ENCODE results near the gene CRAMP1. TPM values are rescaled to one million over a fixed set of nuclear protein-coding genes. Genes with fewer than 3 reads are reported as not detected.

CRAMP1 gene
- total and polyA plus RNA-seq, 7 donors: 2.4 to 24.6 (median 6.4) TPM

GRCh38 chr16:1630450-1631213 lies 18.5 kb downstream of the CRAMP1 start:
- no peaks in the 10 kb centered on the region for H3K4me1 ChIP-seq
- no peak overlapping the region for H3K27ac ChIP-seq
- no peaks in the 10 kb centered on the region for H3K9me3 ChIP-seq
- WGBS, 2 donors: 94 to 95% methylated on average over 20 of the region's 20 CpGs
- no peak for DNase-seq
- peaks cover 17 to 83% (median 41%) of the 10 kb centered on the region in 4 donors for H3K36me3 ChIP-seq
- intact Hi-C loops (cut with DNase I): no loop called here
- H3K4me3 ChIP-seq: no peak overlapping the region
- H3K27me3 ChIP-seq: no peaks in the 10 kb centered on the region
- TF ChIP-seq POLR2AphosphoS5 (IDR thresholded peaks at IDR 0.05): no peak
- TF ChIP-seq, protein P1, sequence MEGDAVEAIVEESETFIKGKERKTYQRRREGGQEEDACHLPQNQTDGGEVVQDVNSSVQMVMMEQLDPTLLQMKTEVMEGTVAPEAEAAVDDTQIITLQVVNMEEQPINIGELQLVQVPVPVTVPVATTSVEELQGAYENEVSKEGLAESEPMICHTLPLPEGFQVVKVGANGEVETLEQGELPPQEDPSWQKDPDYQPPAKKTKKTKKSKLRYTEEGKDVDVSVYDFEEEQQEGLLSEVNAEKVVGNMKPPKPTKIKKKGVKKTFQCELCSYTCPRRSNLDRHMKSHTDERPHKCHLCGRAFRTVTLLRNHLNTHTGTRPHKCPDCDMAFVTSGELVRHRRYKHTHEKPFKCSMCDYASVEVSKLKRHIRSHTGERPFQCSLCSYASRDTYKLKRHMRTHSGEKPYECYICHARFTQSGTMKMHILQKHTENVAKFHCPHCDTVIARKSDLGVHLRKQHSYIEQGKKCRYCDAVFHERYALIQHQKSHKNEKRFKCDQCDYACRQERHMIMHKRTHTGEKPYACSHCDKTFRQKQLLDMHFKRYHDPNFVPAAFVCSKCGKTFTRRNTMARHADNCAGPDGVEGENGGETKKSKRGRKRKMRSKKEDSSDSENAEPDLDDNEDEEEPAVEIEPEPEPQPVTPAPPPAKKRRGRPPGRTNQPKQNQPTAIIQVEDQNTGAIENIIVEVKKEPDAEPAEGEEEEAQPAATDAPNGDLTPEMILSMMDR (IDR thresholded peaks at IDR 0.05): no peak
- no peak for TF ChIP-seq EP300 (IDR thresholded peaks at IDR 0.05)
- TF ChIP-seq POLR2A (IDR thresholded peaks at IDR 0.05): no peak

- no peak overlapping the region for H3K4me3 ChIP-seq
- WGBS, 2 donors: 93 to 94% methylated on average over 9 of the region's 9 CpGs
- DNase-seq: no peak
- TF ChIP-seq, protein P1 (IDR thresholded peaks at IDR 0.05): no peak
- TF ChIP-seq EP300 (IDR thresholded peaks at IDR 0.05) (no peak), POLR2A (IDR thresholded peaks at IDR 0.05) (no peak), POLR2AphosphoS5 (IDR thresholded peaks at IDR 0.05) (no peak)
- no peaks in the 10 kb centered on the region for H3K4me1 ChIP-seq
- no peaks in the 10 kb centered on the region for H3K9me3 ChIP-seq
- H3K27ac ChIP-seq: no peak overlapping the region
- intact Hi-C loops (cut with DNase I): no loop called here
- no peaks in the 10 kb centered on the region for H3K27me3 ChIP-seq
- peaks cover 13 to 83% (median 41%) of the 10 kb centered on the region in 4 donors for H3K36me3 ChIP-seq
Measured at GRCh38 chr16:1631230-1631629, 19.1 kb downstream of the CRAMP1 start.

DNA sequence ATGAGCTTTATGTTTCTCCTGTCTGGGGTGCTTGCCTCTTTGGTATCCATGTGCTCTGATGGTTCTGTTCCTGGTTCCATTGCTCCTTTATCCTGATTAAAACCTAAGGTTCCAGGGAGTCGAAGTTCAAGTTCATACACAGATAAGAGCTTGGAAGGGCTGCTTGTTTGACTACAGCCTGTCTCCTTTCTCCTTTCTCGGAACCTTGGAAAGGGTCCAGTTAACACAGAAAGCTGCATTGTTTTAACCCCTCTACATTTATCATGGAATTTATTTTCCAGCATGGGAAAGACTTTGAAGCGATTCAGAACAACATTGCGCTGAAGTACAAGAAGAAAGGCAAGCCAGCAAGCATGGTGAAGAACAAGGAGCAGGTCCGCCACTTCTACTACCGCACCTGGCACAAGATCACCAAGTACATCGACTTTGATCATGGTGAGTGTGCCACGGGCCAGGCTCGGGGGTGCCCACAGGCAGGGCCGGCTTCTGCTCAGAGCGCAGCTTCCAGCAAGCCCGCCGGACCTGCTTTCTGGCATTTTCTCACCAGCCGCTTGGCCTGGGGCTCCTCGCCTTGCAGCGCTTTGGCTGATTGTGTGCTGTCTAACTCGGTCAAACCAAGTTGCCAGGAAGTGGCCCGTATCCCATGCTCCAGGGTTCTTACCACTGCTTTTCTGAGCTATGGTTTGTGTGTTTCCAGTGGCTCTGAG lies 19.9 kb downstream of the CRAMP1 start:
- no peaks in the 10 kb centered on the region for H3K4me1 ChIP-seq
- H3K27me3 ChIP-seq: no peaks in the 10 kb centered on the region
- peaks cover 5 to 83% (median 36%) of the 10 kb centered on the region in 4 donors for H3K36me3 ChIP-seq
- 90 to 94% methylated on average over 18 of the region's 18 CpGs for WGBS, 2 donors
- no peak overlapping the region for H3K4me3 ChIP-seq
- TF ChIP-seq POLR2A (IDR thresholded peaks at IDR 0.05) (no peak), POLR2AphosphoS5 (IDR thresholded peaks at IDR 0.05) (no peak), EP300 (IDR thresholded peaks at IDR 0.05) (no peak)
- TF ChIP-seq, protein P1 (IDR thresholded peaks at IDR 0.05): no peak
- no peaks in the 10 kb centered on the region for H3K9me3 ChIP-seq
- intact Hi-C loops (cut with DNase I): no loop called here
- no peak for DNase-seq
- H3K27ac ChIP-seq: no peak overlapping the region

- Histone ChIP-seq H3K27me3 (no peaks in the 10 kb centered on the region), H3K4me1 (no peaks in the 10 kb centered on the region), H3K36me3 (peaks cover 0 to 83% (median 35%) of the 10 kb centered on the region in 4 donors), H3K9me3 (no peaks in the 10 kb centered on the region), H3K27ac (no peak overlapping the region), H3K4me3 (no peak overlapping the region)
- TF ChIP-seq EP300 (IDR thresholded peaks at IDR 0.05) (no peak), POLR2AphosphoS5 (IDR thresholded peaks at IDR 0.05) (no peak), POLR2A (IDR thresholded peaks at IDR 0.05) (no peak)
- TF ChIP-seq, protein P1 (IDR thresholded peaks at IDR 0.05): no peak
- intact Hi-C loops (cut with DNase I): no loop called here
- 97 to 98% methylated on average over 13 of the region's 13 CpGs for WGBS, 2 donors
- no peak for DNase-seq
Measured at GRCh38 chr16:1632638-1632970, 20.4 kb downstream of the CRAMP1 start.

All from sigmoid colon (tissue), 7 donors.